ENCODE results near the gene DNAAF5. TPM values are rescaled to one million over a fixed set of nuclear protein-coding genes. Genes with fewer than 3 reads are reported as not detected.
A peak's percentile ranks its signal among the peaks of the same experiment; 100 is the strongest.

Gene DNAAF5
- total and polyA plus RNA-seq, 2 experiments from 2014 or later, result 19.0 to 23.5 TPM

- Histone ChIP-seq H3K4me1 (ENCODE audit: insufficient read depth) (no peaks in the 10 kb centered on the region), H3K4me2 (peak overlapping the region; percentile 86), H3K9me2 (replicated peaks; ENCODE audit: insufficient read depth) (no peaks in the 10 kb centered on the region), H3K4me3 (peak overlapping the region; percentile 33), H3K27me3 (no peaks in the 10 kb centered on the region), H3K36me3 (replicated peaks; ENCODE audit: insufficient read depth, low read depth) (no peaks in the 10 kb centered on the region), H4K20me1 (ENCODE audit: insufficient read depth, poor library complexity, severe bottlenecking) (no peaks in the 10 kb centered on the region), H3K27ac (no peak overlapping the region), H3K79me2 (peaks cover 4% of the 10 kb centered on the region), H3K9me3 (ENCODE audit: low read depth) (no peaks in the 10 kb centered on the region), H2AFZ (peak overlapping the region; percentile 45)
- DNase-seq (ENCODE audit: low spot score), result peak; percentile 10
- WGBS (ENCODE audit: low lambda C conversion rate, missing lambda C conversion rate), result no CpG with 5 or more reads among the region's 44 CpGs
- no peak for TF ChIP-seq EZH2 (IDR thresholded peaks at IDR 0.05; ENCODE audit: borderline replicate concordance)
- no peak for TF ChIP-seq CTCF (IDR thresholded peaks at IDR 0.05; ENCODE audit: poor library complexity)
- no peak for TF ChIP-seq EZH2phosphoT487 (IDR thresholded peaks at IDR 0.05; ENCODE audit: low read depth, severe bottlenecking, unreplicated experiment)
Measured at GRCh38 chr7:711922-712380, 14.5 kb upstream of the DNAAF5 start.

- Histone ChIP-seq H3K4me2 (peak overlapping the region; percentile 86), H2AFZ (peak overlapping the region; percentile 45), H4K20me1 (ENCODE audit: insufficient read depth, poor library complexity, severe bottlenecking) (no peaks in the 10 kb centered on the region), H3K79me2 (peaks cover 4% of the 10 kb centered on the region), H3K27ac (no peak overlapping the region), H3K4me3 (peak overlapping the region; percentile 33), H3K9me2 (replicated peaks; ENCODE audit: insufficient read depth) (no peaks in the 10 kb centered on the region), H3K27me3 (no peaks in the 10 kb centered on the region), H3K36me3 (replicated peaks; ENCODE audit: insufficient read depth, low read depth) (no peaks in the 10 kb centered on the region), H3K4me1 (ENCODE audit: insufficient read depth) (no peaks in the 10 kb centered on the region), H3K9me3 (ENCODE audit: low read depth) (no peaks in the 10 kb centered on the region)
- 52% methylated on average over 20 of the region's 74 CpGs for WGBS (ENCODE audit: low lambda C conversion rate, missing lambda C conversion rate)
- peak; percentile 54 for DNase-seq (ENCODE audit: low spot score)
- TF ChIP-seq EZH2 (IDR thresholded peaks at IDR 0.05; ENCODE audit: borderline replicate concordance), result no peak
- TF ChIP-seq EZH2phosphoT487 (IDR thresholded peaks at IDR 0.05; ENCODE audit: low read depth, severe bottlenecking, unreplicated experiment), result no peak
- TF ChIP-seq CTCF (IDR thresholded peaks at IDR 0.05; ENCODE audit: poor library complexity), result no peak
Measured at GRCh38 chr7:712381-713138, 13.9 kb upstream of the DNAAF5 start.

GRCh38 chr7:713139-713457 lies 13.4 kb upstream of the DNAAF5 start:
- no peaks in the 10 kb centered on the region for H3K9me3 ChIP-seq (ENCODE audit: low read depth)
- peaks cover 4% of the 10 kb centered on the region for H3K79me2 ChIP-seq
- WGBS (ENCODE audit: low lambda C conversion rate, missing lambda C conversion rate), result 88% methylated on average over 9 of the region's 9 CpGs
- no peak overlapping the region for H3K4me3 ChIP-seq
- DNase-seq (ENCODE audit: low spot score), result no peak
- no peak overlapping the region for H2AFZ ChIP-seq
- no peaks in the 10 kb centered on the region for H3K9me2 ChIP-seq (replicated peaks; ENCODE audit: insufficient read depth)
- no peak for TF ChIP-seq EZH2 (IDR thresholded peaks at IDR 0.05; ENCODE audit: borderline replicate concordance)
- TF ChIP-seq EZH2phosphoT487 (IDR thresholded peaks at IDR 0.05; ENCODE audit: low read depth, severe bottlenecking, unreplicated experiment), result no peak
- TF ChIP-seq CTCF (IDR thresholded peaks at IDR 0.05; ENCODE audit: poor library complexity), result no peak
- H4K20me1 ChIP-seq (ENCODE audit: insufficient read depth, poor library complexity, severe bottlenecking), result no peaks in the 10 kb centered on the region
- no peak overlapping the region for H3K4me2 ChIP-seq
- no peaks in the 10 kb centered on the region for H3K4me1 ChIP-seq (ENCODE audit: insufficient read depth)
- H3K27ac ChIP-seq, result no peak overlapping the region
- H3K27me3 ChIP-seq, result no peaks in the 10 kb centered on the region
- no peaks in the 10 kb centered on the region for H3K36me3 ChIP-seq (replicated peaks; ENCODE audit: insufficient read depth, low read depth)
